Activated naive CD4-positive, alpha-beta T cell treated with Interleukin-2 at 50 U/mL for 16 hours (primary cell): ENCODE results near the gene OIT3.
"Not testable (repeated sequence)": the region's sequence is repeated elsewhere in the genome, so short reads cannot be mapped to it uniquely, and the experiment has no call there.

Source experiments
- DNase-seq: peaks from one replicate; pipeline ENCODE4 v3.0.0-alpha.2; 2020

The OIT3 gene

GRCh38 chr10:72893136-72893798 is at the start of gene OIT3:
OIT3 (plus strand) TSS chr10:72893739; CDS start chr10:72893799, 60 bp downstream.
- no peak for DNase-seq

- DNase-seq, result no peak
Measured at GRCh38 chr10:72846238-72846637, 47.3 kb upstream of the OIT3 start.

DNA sequence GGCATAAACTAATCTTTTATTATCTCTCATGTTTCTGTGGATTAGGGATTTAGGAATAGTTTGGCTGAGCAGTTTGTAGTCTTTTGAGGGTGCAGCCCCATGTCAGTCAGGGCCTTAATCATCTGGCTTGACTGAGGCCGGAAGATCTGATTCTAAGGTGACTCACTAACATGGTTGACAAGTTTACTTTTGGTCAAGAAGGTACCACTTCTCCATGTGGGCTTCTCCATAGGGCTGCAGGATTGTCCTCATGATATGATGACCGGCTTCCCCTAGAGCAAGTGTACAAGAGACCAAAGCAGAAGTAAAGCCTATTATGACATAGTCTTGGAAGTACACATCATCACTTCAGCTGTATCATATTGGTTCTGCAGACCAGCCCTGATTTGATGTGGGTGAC is 45.9 kb upstream of the OIT3 start:
- DNase-seq, result no peak

GRCh38 chr10:72850861-72851260 is 42.7 kb upstream of the OIT3 start:
- no peak for DNase-seq

GRCh38 chr10:72851509-72851908 is 42.0 kb upstream of the OIT3 start:
- no peak for DNase-seq

DNA sequence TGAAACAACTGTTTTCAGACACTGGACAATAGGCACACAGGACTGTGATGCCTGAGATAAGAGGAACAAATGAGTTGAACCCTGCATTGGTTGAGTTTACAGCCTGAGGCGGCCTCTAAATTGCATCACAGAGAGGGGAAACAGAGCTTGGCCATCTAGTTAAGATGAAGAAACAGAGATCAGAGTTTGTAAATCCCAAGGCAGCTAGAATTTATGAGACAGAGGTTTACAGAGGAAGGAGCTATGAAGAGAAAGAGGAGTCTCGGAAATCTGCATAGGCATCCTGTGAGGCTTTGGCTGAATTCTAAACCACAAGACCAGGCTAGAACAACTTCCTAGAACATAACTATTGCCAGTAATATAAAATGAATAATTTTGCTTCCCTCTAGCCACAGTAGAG is 41.0 kb upstream of the OIT3 start:
- DNase-seq, result no peak

DNA sequence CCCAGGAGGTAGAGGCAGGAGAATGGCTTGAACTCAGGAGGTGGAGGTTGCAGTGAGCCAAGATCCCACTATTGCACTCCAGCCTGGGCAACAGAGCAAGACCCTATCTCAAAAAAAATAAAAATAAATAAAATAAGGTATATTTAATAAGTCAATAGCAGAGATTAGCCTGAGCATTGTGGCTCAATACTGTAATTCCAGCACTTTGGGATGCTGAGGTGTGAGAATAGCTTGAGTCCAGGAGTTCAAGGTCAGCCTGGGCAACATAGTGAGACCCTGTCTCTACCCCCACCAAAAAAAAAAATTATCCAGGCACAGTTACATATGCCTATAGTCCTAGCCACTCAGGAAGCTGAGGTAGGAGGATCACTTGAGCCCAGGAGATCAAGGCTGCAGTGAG is 38.4 kb upstream of the OIT3 start:
- DNase-seq, result no peak

DNA sequence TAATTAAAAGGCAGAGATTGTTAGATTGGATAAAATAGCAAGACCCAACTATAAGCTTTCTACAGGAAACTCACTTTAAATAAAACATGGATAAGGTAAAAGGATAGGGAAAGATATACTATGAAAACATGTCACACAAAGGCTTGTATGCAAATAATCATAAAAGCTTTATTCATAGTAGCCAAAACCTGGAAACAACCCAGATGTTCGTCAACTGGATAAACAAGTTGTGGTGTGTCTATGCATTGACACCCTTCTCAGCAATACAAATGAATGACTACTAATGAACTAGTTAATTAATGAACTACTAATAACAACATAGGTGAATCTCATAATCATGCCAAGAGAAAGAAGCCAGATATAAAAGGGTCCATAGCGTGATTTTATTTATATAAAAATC is 37.7 kb upstream of the OIT3 start:
- no peak for DNase-seq

- DNase-seq, result no peak
Measured at GRCh38 chr10:72858067-72858466, 35.5 kb upstream of the OIT3 start.

GRCh38 chr10:72862957-72863356 is 30.6 kb upstream of the OIT3 start:
- no peak for DNase-seq

DNA sequence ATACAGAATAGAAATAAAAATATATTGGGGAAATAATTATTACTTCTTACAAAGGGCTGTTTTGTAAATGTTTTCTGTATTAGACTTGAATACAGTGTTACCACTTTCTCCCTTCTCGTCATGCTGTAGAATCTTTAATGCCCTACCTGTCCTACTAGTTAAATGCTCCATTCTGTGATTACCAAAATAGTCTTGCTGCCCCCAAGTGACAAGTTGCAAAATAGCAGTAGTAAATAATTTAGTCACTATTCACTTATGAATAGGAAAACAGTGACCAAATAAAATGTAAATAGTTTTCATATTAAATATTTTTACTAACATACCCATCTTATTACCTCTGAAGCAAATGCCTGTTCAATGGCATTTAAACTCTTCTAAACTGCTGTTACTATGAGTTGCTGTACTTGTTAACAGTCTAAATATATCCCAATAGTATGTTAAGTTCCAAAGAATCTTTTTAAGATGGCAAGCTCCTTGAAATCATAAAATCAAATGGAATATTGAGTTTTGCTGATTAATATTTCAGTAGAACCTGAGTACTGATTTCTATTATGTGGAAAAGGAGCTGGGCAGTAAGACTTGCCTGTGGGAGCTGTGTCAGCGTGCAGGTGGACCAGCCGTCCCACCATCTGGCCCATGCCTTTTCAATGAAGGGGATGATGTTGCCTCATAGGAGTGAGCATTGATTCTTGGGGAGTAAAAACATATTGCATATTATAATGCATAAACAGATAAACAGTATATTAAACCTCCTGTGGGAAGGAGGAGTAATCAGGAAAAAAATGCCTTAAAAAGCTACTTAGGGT is 18.1 kb upstream of the OIT3 start:
- DNase-seq, result no peak

- DNase-seq, result no peak
Measured at GRCh38 chr10:72879245-72879644, 14.3 kb upstream of the OIT3 start.

DNA sequence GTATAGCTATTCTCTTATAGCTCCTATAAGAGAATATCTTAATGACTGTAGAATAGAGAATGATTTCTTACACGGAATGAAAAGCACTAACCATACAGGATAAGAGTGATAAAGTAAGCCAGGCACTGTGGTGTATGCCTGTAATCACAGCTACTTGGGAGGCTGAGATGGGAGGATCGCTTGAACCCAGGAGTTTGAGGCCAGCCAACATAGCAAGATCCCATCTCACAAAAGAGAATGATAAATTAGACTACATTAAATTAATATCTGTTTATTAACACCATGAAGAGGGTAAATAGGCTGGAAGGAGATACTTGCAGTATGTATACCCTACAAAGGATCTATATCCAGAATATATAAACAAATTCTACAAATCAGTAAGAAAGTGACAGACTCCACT is 12.2 kb upstream of the OIT3 start:
- no peak for DNase-seq

GRCh38 chr10:72883861-72884260 is 9.7 kb upstream of the OIT3 start:
- no peak for DNase-seq

DNA sequence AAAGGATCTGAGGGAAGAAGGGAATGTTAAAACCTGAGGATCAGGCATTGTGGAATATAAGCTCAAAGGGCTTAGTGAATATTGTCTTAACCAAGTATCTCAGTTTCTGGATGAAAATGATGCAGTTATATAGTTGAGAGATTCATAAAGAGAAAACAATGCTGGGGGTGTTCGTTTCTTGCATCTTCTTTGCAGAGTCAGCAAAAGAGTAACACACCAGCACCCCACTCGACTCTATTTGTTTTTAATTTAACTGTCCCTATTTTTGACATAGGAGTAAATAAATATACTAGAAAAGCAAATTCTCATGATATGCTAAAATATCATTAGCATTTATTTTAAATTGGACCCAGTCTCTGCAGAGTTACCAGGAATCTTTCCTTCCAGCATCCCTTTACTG is 7.6 kb upstream of the OIT3 start:
- DNase-seq, result no peak

DNA sequence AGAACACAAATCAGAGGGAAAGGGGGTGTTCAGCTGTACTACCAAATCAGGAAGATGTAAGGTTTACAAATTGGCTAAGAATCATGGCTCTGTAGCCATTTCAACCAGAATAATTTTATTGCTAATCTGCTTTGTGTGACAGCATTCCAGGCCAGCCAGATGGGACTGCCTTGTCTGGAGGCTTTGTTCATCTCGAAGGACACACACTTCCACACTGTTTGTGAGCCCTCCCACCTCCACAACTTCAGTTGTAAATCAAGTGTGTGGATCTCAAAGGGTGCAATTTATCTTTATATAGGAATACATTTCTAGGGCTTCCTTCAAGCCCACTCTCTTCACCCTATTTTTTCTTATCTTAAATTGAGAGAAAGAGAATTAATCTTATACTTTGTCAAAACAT is 6.9 kb upstream of the OIT3 start:
- DNase-seq, result no peak

- DNase-seq, result no peak
Measured at GRCh38 chr10:72887043-72887442, 6.5 kb upstream of the OIT3 start.

DNA sequence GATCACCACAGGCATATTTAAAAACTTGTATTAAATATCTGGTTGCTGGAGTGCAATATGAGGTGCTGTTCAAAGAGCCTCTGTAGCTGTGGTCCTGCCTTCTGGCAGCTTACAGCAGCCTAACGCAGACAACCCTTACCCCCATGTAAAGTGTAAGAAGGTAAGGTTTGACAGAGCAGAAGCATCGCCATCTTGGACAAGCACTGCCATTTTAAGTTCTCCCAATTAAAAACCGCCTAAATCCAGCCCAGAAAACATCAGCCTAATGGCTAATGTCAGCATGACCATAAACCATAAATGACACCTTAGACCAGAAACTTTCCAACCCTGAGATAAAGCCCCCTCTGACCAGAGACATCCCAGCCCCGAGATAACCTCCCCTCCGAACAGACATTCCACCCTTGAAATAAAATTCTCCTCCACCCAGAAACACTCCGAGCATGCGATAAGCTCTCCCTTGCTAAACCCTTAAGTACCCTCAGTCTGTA is 5.3 kb upstream of the OIT3 start:
- DNase-seq, result no peak

DNA sequence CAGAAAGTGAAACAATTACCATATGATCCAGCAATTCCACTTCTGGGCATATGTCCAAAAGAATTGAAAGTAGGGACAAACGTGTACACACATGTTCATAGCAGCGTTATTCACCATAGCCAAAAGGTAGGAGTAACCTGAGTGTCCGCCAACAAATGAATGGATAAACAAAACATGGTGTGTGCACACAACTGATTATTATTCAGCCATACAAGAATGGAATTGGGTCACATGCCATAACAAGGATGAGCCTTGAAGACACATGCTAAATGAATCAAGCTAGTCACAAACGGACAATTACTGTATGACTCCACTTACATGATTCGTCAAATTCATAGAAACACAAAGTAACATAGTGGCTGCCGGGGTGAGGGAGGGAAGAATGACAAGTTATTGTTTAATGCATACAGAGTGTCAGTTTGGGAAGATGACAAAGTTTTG is 4.1 kb upstream of the OIT3 start:
- DNase-seq, result no peak

GRCh38 chr10:72890086-72890485 is 3.5 kb upstream of the OIT3 start:
- no peak for DNase-seq

DNA sequence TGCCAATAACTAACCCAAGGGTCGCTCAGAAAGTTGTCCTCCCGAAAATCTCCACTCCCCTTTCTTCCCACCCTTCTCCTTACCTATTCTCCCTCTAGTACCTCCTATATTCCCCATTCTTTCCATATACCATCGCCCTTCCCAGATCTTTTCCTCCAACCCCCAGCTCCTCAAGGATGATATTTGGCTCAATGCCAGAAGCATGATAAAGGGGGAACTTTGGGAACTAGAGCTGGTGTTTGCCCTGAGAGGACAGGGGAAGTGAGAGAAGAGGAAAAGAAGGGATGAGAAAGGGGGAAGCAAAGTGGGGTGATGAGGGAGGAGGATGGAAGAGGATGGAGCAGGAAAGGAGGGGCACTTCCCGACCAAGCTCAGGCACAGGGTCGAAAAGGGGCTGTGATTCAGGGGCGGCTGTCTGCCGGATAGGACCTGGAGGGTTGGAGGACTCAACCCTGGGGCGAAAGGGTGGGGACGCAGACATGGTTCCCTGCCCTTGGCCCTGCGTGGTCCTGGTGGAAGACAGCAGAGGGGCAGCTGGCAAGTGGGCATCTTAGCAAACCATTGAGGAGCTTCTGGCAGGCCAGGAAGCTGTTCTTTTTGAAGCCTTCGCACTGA is 1.8 kb downstream of the OIT3 start:
- DNase-seq, result no peak

GRCh38 chr10:72898616-72899015 is 5.1 kb downstream of the OIT3 start:
- no peak for DNase-seq

DNA sequence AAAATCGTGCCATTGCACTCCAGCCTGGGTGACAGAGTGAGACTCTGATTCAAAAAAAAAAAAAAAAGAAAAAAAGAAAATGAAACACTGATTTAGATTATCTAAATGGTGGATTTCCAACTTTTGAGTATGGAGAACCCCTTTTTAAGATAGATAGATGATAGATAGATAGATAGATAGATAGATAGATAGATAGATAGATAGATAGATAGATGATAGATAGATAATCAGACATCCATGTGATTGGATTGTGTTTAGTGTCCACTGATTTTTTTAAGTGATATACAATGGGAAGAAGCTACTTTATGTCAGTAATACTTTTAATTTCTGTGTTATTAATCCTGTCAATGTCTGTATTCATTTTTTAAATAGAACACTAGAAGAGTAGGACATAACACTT is 6.0 kb downstream of the OIT3 start:
- DNase-seq, result no peak

DNA sequence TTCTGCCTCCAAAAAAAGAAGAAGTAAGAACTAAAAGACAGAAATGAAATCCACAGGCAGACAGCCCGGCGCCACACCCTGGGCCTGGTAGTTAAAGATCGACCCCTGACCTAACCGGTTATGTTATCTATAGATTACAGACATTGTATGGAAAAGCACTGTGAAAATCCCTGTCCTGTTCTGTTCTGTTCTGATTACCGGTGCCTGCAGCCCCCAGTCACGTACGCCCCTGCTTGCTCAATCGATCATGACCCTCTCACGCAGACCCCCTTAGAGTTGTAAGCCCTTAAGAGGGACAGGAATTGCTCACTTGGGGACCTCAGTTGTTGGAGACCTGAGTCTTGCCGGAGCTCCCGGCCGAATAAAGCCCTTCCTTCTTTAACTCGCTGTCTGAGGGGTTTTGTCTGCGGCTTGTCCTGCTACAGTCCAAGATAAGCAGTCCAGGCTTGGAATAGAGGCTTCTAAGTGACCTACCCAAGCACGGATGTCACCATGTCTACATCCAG is 10.5 kb downstream of the OIT3 start:
- DNase-seq, result not testable (repeated sequence)
